IMR-90 (cell line): ENCODE measurements around the gene A3GALT2. TPM values are rescaled to one million over a fixed set of nuclear protein-coding genes. Genes with fewer than 3 reads are reported as not detected.

Experiments used
- ATAC-seq: fragments of 200-7000 bp; cut with Tn5 transposase; 2 replicates; pipeline ENCODE4 v1.9.1; 2020; ENCODE audit warnings: low read depth, mild to moderate bottlenecking, moderate library complexity
- BruUV-seq: library from RNA; stranded (reverse); fragments of 400-500 nt; replicated peaks from 2 replicates; lab custom pipeline; 2021; lab: Mats Ljungman, UMichigan
- CTCF ChIA-PET: fragments of 300-600 bp; formaldehyde crosslinking; extraction: SDS; loops from one replicate; lab custom pipeline; 2021; ENCODE audit warnings: antibody characterized with exemption; lab: Yijun Ruan, JAX
- POLR2A ChIA-PET: fragments of 300-600 bp; sonication (Branson Sonifier 250); formaldehyde crosslinking; loops from one replicate; lab custom pipeline; 2022; ENCODE audit warnings: antibody characterized with exemption; ENCODE audit not compliant: unreplicated experiment; lab: Charles Lee
- DNase-seq: peaks from one replicate; pipeline ENCODE4 v3.0.0; 2013
- H2AFZ ChIP-seq: replicated peaks from 2 replicates; pipeline ENCODE3; 2013; ENCODE audit warnings: low read length, mild to moderate bottlenecking; ENCODE audit not compliant: poor library complexity
- H2AK5ac ChIP-seq: 2 replicates; pipeline ENCODE4 v1.6.1; 2013; ENCODE audit warnings: low read depth, low read length, inconsistent platforms
- H2AK9ac ChIP-seq: replicated peaks from 2 replicates; pipeline ENCODE3; 2013; ENCODE audit warnings: mild to moderate bottlenecking, low read depth, low read length, moderate library complexity; ENCODE audit not compliant: poor library complexity
- H2BK120ac ChIP-seq: 2 replicates; pipeline ENCODE4 v1.6.1; 2013; ENCODE audit warnings: low read depth, low read length, inconsistent platforms
- H2BK15ac ChIP-seq: 3 replicates; pipeline ENCODE4 v1.6.1; 2013; ENCODE audit warnings: low read depth, low read length, inconsistent platforms
- H2BK20ac ChIP-seq: 2 replicates; pipeline ENCODE4 v1.6.1; 2013; ENCODE audit warnings: low read depth, mild to moderate bottlenecking, inconsistent platforms, low read length, moderate library complexity
- H2BK5ac ChIP-seq: 2 replicates; pipeline ENCODE4 v1.6.1; 2013; ENCODE audit warnings: mild to moderate bottlenecking, low read depth, low read length, inconsistent platforms; ENCODE audit not compliant: poor library complexity, severe bottlenecking
- H3K14ac ChIP-seq: replicated peaks from 2 replicates; pipeline ENCODE4 v1.6.1; 2013; ENCODE audit warnings: low read depth, low read length, inconsistent platforms
- H3K18ac ChIP-seq: 2 replicates; pipeline ENCODE4 v1.6.1; 2013; ENCODE audit warnings: low read depth, low read length, control low read depth
- H3K23ac ChIP-seq: 2 replicates; pipeline ENCODE4 v1.6.1; 2013; ENCODE audit warnings: low read depth, low read length, inconsistent platforms
- H3K27ac ChIP-seq: 2 replicates; pipeline ENCODE4 v1.5.1; 2013; ENCODE audit warnings: mild to moderate bottlenecking, control low read depth, low read length; ENCODE audit not compliant: insufficient read depth
- H3K27me3 ChIP-seq: 2 replicates; pipeline ENCODE4 v1.6.1; 2013; ENCODE audit warnings: low read length; ENCODE audit not compliant: control insufficient read depth, insufficient read depth
- H3K36me3 ChIP-seq: 2 replicates; pipeline ENCODE4 v1.6.1; 2013; ENCODE audit warnings: low read length, mixed read lengths; ENCODE audit not compliant: control insufficient read depth, insufficient read depth
- H3K4ac ChIP-seq: 2 replicates; pipeline ENCODE4 v1.6.1; 2013; ENCODE audit warnings: low read depth, low read length, inconsistent platforms
- H3K4me1 ChIP-seq: 2 replicates; pipeline ENCODE4 v1.6.1; 2013; ENCODE audit warnings: low read length, mixed read lengths; ENCODE audit not compliant: control insufficient read depth, insufficient read depth
- H3K4me2 ChIP-seq: 2 replicates; pipeline ENCODE4 v1.6.1; 2013; ENCODE audit warnings: low read depth, mild to moderate bottlenecking, control low read depth, low read length, moderate library complexity
- H3K4me3 ChIP-seq: 2 replicates; pipeline ENCODE4 v1.5.1; 2013; ENCODE audit warnings: low read depth, mild to moderate bottlenecking, control low read depth, low read length, moderate library complexity; ENCODE audit not compliant: insufficient read depth
- H3K56ac ChIP-seq: 2 replicates; pipeline ENCODE4 v1.6.1; 2013; ENCODE audit warnings: low read length, inconsistent platforms; ENCODE audit not compliant: insufficient read depth; ENCODE audit errors: extremely low read depth
- H3K79me1 ChIP-seq, 2 experiments: 2 replicates each; pipeline ENCODE4 v1.6.1; 2013; ENCODE audit warnings: low read length in 2 of 2, inconsistent platforms in 1 of 2, low read depth in 1 of 2
- H3K9ac ChIP-seq: 2 replicates; pipeline ENCODE4 v1.6.1; 2013; ENCODE audit warnings: low read depth, low read length, control low read depth
- H3K9me1 ChIP-seq: 2 replicates; pipeline ENCODE4 v1.6.1; 2013; ENCODE audit warnings: low read length, inconsistent platforms; ENCODE audit not compliant: insufficient read depth
- H3K9me3 ChIP-seq: 2 replicates; pipeline ENCODE4 v1.6.1; 2013; ENCODE audit warnings: low read length; ENCODE audit not compliant: control insufficient read depth, insufficient read depth
- H4K20me1 ChIP-seq: 2 replicates; pipeline ENCODE4 v1.6.1; 2013; ENCODE audit warnings: low read length, inconsistent platforms; ENCODE audit not compliant: insufficient read depth
- H4K5ac ChIP-seq: 2 replicates; pipeline ENCODE4 v1.6.1; 2013; ENCODE audit warnings: mild to moderate bottlenecking, low read depth, low read length, control low read depth
- H4K8ac ChIP-seq, 2 experiments: 2 replicates each; pipeline ENCODE4 v1.6.1; 2013; ENCODE audit warnings: low read depth in 2 of 2, low read length in 2 of 2, control low read depth in 1 of 2, inconsistent platforms in 1 of 2
- H4K91ac ChIP-seq: 2 replicates; pipeline ENCODE4 v1.6.1; 2013; ENCODE audit warnings: low read depth, low read length, inconsistent platforms; ENCODE audit not compliant: insufficient read depth
- BHLHE40 ChIP-seq: fragments of 150-350 bp; IDR thresholded peaks from 2 replicates; pipeline ENCODE4 v1.6.1; 2016; ENCODE audit warnings: mild to moderate bottlenecking, low read depth, low read length
- CEBPB ChIP-seq: IDR thresholded peaks from 2 replicates; pipeline ENCODE4 v1.6.1; 2012; ENCODE audit warnings: low read depth, low read length, improper control_type of control experiment
- CHD1 ChIP-seq: IDR thresholded peaks from 2 replicates; pipeline ENCODE4 v1.6.1; 2012; ENCODE audit warnings: low read depth, low read length, improper control_type of control experiment
- CTCF ChIP-seq: conservative IDR thresholded peaks from 2 replicates; pipeline ENCODE4 v1.5.1; 2012; ENCODE audit warnings: mild to moderate bottlenecking, low read depth, low read length, improper control_type of control experiment
- ELK1 ChIP-seq: fragments of 150-350 bp; IDR thresholded peaks from 2 replicates; pipeline ENCODE4 v1.6.1; 2016; ENCODE audit warnings: low read depth, mild to moderate bottlenecking, low read length, moderate library complexity, borderline replicate concordance
- FOS ChIP-seq: fragments of 150-350 bp; IDR thresholded peaks from 2 replicates; pipeline ENCODE4 v1.6.1; 2016; ENCODE audit warnings: low read depth, low read length
- MAFK ChIP-seq: IDR thresholded peaks from 2 replicates; pipeline ENCODE4 v1.6.1; 2012; ENCODE audit warnings: low read depth, low read length, improper control_type of control experiment
- MAZ ChIP-seq: IDR thresholded peaks from 2 replicates; pipeline ENCODE4 v1.6.1; 2012; ENCODE audit warnings: low read depth, mild to moderate bottlenecking, low read length, improper control_type of control experiment, moderate library complexity, borderline replicate concordance
- MXI1 ChIP-seq: IDR thresholded peaks from 2 replicates; pipeline ENCODE4 v1.6.1; 2012; ENCODE audit warnings: low read depth, mild to moderate bottlenecking, low read length, moderate library complexity, borderline replicate concordance
- NFE2L2 ChIP-seq: fragments of 150-350 bp; IDR thresholded peaks from 2 replicates; pipeline ENCODE4 v1.6.1; 2016; ENCODE audit warnings: low read depth, mild to moderate bottlenecking, low read length
- POLR2A ChIP-seq: IDR thresholded peaks from 2 replicates; pipeline ENCODE4 v1.6.1; 2012; ENCODE audit warnings: mild to moderate bottlenecking, low read depth, low read length
- RAD21 ChIP-seq: IDR thresholded peaks from 2 replicates; pipeline ENCODE4 v1.6.1; 2012; ENCODE audit warnings: low read length, improper control_type of control experiment
- RCOR1 ChIP-seq: IDR thresholded peaks from 2 replicates; pipeline ENCODE4 v1.6.1; 2012; ENCODE audit warnings: mild to moderate bottlenecking, low read length, improper control_type of control experiment; ENCODE audit not compliant: insufficient replicate concordance
- RFX5 ChIP-seq: IDR thresholded peaks from 2 replicates; pipeline ENCODE4 v1.8.0; 2012; ENCODE audit warnings: low read depth, mild to moderate bottlenecking, low read length, moderate library complexity
- SMC3 ChIP-seq: fragments of 150-350 bp; IDR thresholded peaks from 2 replicates; pipeline ENCODE4 v1.6.1; 2016; ENCODE audit warnings: low read depth, mild to moderate bottlenecking, antibody characterized with exemption, low read length, moderate library complexity
- USF2 ChIP-seq: fragments of 150-350 bp; IDR thresholded peaks from 2 replicates; pipeline ENCODE4 v1.6.1; 2017; ENCODE audit warnings: mild to moderate bottlenecking, antibody characterized with exemption, low read length, low read depth
- whole genome bisulfite sequencing, 2 experiments: methylation state at CpG; one replicate each; pipeline versions ENCODE4 v1.1.5 to v1.1.7; 2013; ENCODE audit warnings: missing lambda C conversion rate in 2 of 2; ENCODE audit not compliant: insufficient read length in 1 of 2; ENCODE audit errors: extremely low coverage in 2 of 2; 5-methylcytosine and 5-hydroxymethylcytosine counted together
- dilution Hi-C: fragments of 300-500 bp; cut with HindIII; formaldehyde crosslinking; loops from one replicate; pipeline ENCODE4 v1.14.3; 2018; ENCODE audit warnings: low sequenced_read_pairs; ENCODE audit not compliant: unreplicated experiment
- in situ Hi-C: fragments of 300-500 bp; cut with MboI; formaldehyde crosslinking; loops from 3 replicates; pipeline ENCODE4 v1.14.3; 2019; ENCODE audit warnings: low sequenced_read_pairs, inconsistent platforms, mixed read lengths
- intact Hi-C: fragments of 100-400 bp; cut with micrococcal nuclease; formaldehyde crosslinking; loops from 2 replicates; pipeline ENCODE4 v1.10.0; 2022
- polyA plus RNA-seq, 3 experiments: library from polyadenylated mRNA; depleted of rRNA; stranded (reverse); fragments of >200 nt; gene quantifications; 2 replicates each; pipeline ENCODE4 v1.2.3, GENCODE V29; 2012; ENCODE audit warnings: low replicate concordance in 1 of 3
- total RNA-seq: library from RNA; depleted of rRNA; stranded (reverse); fragments of >200 nt; gene quantifications from 2 replicates; pipeline ENCODE4 v1.2.3, GENCODE V29; 2012

Gene A3GALT2
- total and polyA plus RNA-seq, 2 of the 4 experiments (the other 2 are of a cell fraction): not detected

- no peaks in the 10 kb centered on the region for H3K79me1 ChIP-seq
- H3K18ac ChIP-seq: no peak overlapping the region
- H3K56ac ChIP-seq: no peak overlapping the region
- no peak overlapping the region for H3K4me3 ChIP-seq
- dilution Hi-C loops: no loop called here
- 40% methylated on average over 2 of the region's 4 CpGs; no CpG with 5 or more reads in 1 of the 2 experiments for WGBS, 2 experiments
- H2BK5ac ChIP-seq: no peak overlapping the region
- H2AFZ ChIP-seq: no peak overlapping the region
- H3K27ac ChIP-seq: no peak overlapping the region
- no peaks in the 10 kb centered on the region for H3K27me3 ChIP-seq
- H3K9ac ChIP-seq: no peak overlapping the region
- H3K9me3 ChIP-seq: no peaks in the 10 kb centered on the region
- BruUV-seq: no TSS peak
- no peak overlapping the region for H3K23ac ChIP-seq
- ATAC-seq (no peak), DNase-seq (no peak)
- in situ Hi-C loops: no loop called here
- H4K20me1 ChIP-seq: no peaks in the 10 kb centered on the region
- no peak overlapping the region for H2BK20ac ChIP-seq
- ChIA-PET POLR2A (no interaction called here), CTCF (interaction anchor here (1.0 kb wide), 1 partner anchor 98 kb away, joined by 3 read pairs; no protein-coding TSS in a partner anchor)
- no peak overlapping the region for H3K4ac ChIP-seq
- no peak overlapping the region for H4K5ac ChIP-seq
- intact Hi-C loops: no loop called here
- no peak overlapping the region for H2BK15ac ChIP-seq
- no peak overlapping the region for H4K91ac ChIP-seq
- no peak overlapping the region for H2AK9ac ChIP-seq
- peaks cover 15% of the 10 kb centered on the region for H3K36me3 ChIP-seq
- no peak overlapping the region for H2AK5ac ChIP-seq
- no peak overlapping the region for H3K14ac ChIP-seq
- TF ChIP-seq MAZ (no peak), CTCF (no peak), USF2 (no peak), RCOR1 (no peak), FOS (no peak), NFE2L2 (no peak), RAD21 (no peak), MXI1 (no peak), MAFK (no peak), CHD1 (no peak), ELK1 (no peak), BHLHE40 (no peak), RFX5 (no peak), POLR2A (no peak), SMC3 (no peak), CEBPB (no peak)
- no peak overlapping the region for H2BK120ac ChIP-seq
- H3K4me1 ChIP-seq: peaks cover 2% of the 10 kb centered on the region; the same call in 1 of the 2 replicates
- 0 out of 2 replicates have a peak, but pooled peaks cover 3% of the 10 kb centered on the region for H3K9me1 ChIP-seq
- H4K8ac ChIP-seq: no peak overlapping the region
- H3K4me2 ChIP-seq: no peak overlapping the region
Observed at GRCh38 chr1:33358114-33358794, 37.4 kb upstream of the A3GALT2 start.
